Fibroblast of the aortic adventitia (primary cell): ENCODE measurements around the gene SMCP. TPM values are rescaled to one million over a fixed set of nuclear protein-coding genes. Genes with fewer than 3 reads are reported as not detected.

Source experiments
- DNase-seq: peaks from one replicate; pipeline ENCODE4 v3.0.0-alpha.2; 2010; ENCODE audit warnings: low read depth
- H3K4me3 ChIP-seq: 2 replicates; pipeline ENCODE4 v1.5.1; 2011; ENCODE audit warnings: low read depth, mild to moderate bottlenecking, control low read depth, low read length, moderate library complexity
- CTCF ChIP-seq: IDR thresholded peaks from 2 replicates; pipeline ENCODE4 v1.5.1; 2011; ENCODE audit warnings: mild to moderate bottlenecking, low read length, control low read depth, inconsistent platforms; ENCODE audit not compliant: insufficient read depth
- total RNA-seq: library from RNA; depleted of rRNA; stranded (reverse); fragments of >200 nt; gene quantifications from 2 replicates; pipeline ENCODE4 v1.2.3, GENCODE V29; 2012; ENCODE audit warnings: low replicate concordance

Gene SMCP
- total RNA-seq, result not detected in 2 replicates

GRCh38 chr1:152878042-152878441 lies at the start of gene SMCP:
Gene SMCP, plus strand, starts transcription at chr1:152878322. Its CDS starts 6,101 bp downstream, at chr1:152884423.
- no peak within 1 kb of the TSS for H3K4me3 ChIP-seq
- no peak for TF ChIP-seq CTCF
- no peak for DNase-seq

- TF ChIP-seq CTCF, result no peak
- no peak overlapping the region for H3K4me3 ChIP-seq
- DNase-seq, result no peak
These were observed 41.3 kb upstream of the SMCP start for GRCh38 chr1:152836870-152837269.

DNA sequence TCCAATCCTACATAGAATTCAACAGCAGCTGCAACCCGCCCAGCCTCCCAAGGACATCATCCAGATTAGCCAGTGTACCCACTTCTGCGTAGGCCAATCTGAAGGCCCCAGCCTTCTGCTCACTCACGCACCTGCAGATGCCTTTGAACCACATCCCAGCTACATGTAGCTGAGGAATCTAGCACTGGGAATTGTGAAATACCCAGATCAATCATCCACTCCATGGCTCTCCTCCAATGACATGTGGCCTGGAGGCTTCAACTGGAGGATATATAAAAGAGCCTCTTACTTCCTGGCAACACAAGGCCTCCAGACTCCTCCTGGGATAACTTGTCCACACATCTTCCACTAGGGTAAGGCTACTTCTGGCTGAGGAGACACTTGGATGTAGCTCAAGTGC lies 35.6 kb upstream of the SMCP start, which contains the start of gene LCE6A:
LCE6A (plus strand) TSS at position 301 of the 400 bp plus-strand sequence. CDS start 665 bp downstream, outside the sequence.
- DNase-seq, result no peak
- H3K4me3 ChIP-seq, result no peak within 1 kb of the TSS
- no peak for TF ChIP-seq CTCF

GRCh38 chr1:152855661-152856060 lies 22.5 kb upstream of the SMCP start:
- no peak for TF ChIP-seq CTCF
- no peak overlapping the region for H3K4me3 ChIP-seq
- no peak for DNase-seq

- H3K4me3 ChIP-seq, result no peak overlapping the region
- TF ChIP-seq CTCF, result no peak
- DNase-seq, result no peak
These were observed 20.1 kb upstream of the SMCP start for GRCh38 chr1:152858062-152858461.

- DNase-seq, result no peak
- TF ChIP-seq CTCF, result no peak
- H3K4me3 ChIP-seq, result no peak within 1 kb of the TSS
These were observed 18.4 kb upstream of the SMCP start, which contains the start of gene LCE7A for GRCh38 chr1:152859696-152860095. Gene LCE7A, plus strand, starts transcription at chr1:152859996. Its CDS starts 702 bp downstream, at chr1:152860698.

DNA sequence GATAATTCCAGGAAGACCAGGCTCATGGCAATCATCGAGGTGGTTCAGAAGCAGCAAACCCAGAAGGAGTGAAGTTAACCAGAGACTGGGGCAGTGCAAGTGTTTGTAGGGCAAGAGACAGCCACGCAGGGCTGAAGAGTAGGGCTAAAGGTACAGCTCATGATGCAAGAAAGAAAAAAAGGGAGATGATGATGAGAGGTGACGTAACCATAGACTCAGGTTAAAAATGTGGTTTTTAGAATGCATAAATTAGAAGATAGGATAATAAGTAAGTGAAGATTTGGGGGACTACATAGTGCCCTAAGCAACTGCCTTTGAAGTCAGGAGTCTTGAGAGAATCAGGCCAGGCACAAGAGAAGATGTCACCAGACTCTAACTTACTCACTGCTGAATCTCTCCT lies 18.0 kb upstream of the SMCP start:
- no peak for TF ChIP-seq CTCF
- H3K4me3 ChIP-seq, result no peak overlapping the region
- no peak for DNase-seq
